AG10803 (cell line): ENCODE data around the gene PIK3C2G.

Experiments used
- DNase-seq: peaks from one replicate; pipeline ENCODE4 v3.0.0; 2010; ENCODE audit warnings: low read depth
- H3K4me3 ChIP-seq: 2 replicates; pipeline ENCODE4 v1.5.1; 2011; ENCODE audit warnings: mild to moderate bottlenecking, low read length, control low read depth
- CTCF ChIP-seq: conservative IDR thresholded peaks from 2 replicates; pipeline ENCODE4 v1.5.1; 2011; ENCODE audit warnings: mild to moderate bottlenecking, low read length, control low read depth, inconsistent platforms

Gene PIK3C2G

GRCh38 chr12:18470251-18470650 lies 208.9 kb downstream of the PIK3C2G start:
- DNase-seq = no peak
- H3K4me3 ChIP-seq = no peak overlapping the region
- TF ChIP-seq CTCF = no peak

GRCh38 chr12:18472304-18472703 lies 211.0 kb downstream of the PIK3C2G start:
- TF ChIP-seq CTCF = no peak
- H3K4me3 ChIP-seq = no peak overlapping the region
- no peak for DNase-seq

DNA sequence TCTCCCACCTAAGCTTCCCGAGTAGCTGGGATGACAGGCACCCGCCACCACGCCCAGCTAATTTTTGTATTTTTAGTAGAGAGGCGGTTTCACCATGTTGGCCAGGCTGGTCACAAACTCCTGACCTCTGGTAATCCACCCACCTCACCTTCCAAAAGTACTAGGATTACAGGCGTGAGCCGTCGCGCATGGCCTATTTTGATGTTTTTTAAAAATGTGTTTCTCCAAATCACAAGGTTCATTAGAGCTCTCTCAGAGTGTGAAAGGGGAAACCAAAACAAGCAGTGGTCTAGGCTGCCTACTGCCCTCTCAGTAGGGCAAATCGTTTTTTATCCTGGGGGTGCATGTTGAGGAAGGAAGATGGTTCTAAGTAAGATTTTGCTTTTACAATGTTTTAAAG lies 211.5 kb downstream of the PIK3C2G start:
- no peak for DNase-seq
- H3K4me3 ChIP-seq = no peak overlapping the region
- TF ChIP-seq CTCF = no peak

DNA sequence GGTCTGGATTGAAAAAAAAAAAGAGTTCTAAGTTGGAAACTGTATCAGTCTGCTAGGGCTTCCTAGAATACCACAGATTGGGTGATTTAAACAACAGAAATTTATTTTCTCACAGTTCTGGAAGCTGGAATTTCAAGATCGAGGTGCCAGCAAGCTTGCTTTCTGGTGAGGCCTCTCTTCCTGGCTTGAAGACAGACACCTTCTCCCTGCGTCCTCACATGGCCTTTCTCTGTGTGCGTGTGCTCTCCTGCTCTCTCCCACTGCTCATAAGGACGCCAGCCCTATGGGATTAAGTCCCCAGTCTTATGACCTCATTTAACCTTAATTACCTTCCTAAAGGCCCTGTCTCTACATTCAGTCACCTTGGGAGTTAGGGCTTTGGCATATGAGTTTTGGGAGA lies 215.5 kb downstream of the PIK3C2G start:
- no peak for TF ChIP-seq CTCF
- H3K4me3 ChIP-seq = no peak overlapping the region
- DNase-seq = peak; percentile 75

DNA sequence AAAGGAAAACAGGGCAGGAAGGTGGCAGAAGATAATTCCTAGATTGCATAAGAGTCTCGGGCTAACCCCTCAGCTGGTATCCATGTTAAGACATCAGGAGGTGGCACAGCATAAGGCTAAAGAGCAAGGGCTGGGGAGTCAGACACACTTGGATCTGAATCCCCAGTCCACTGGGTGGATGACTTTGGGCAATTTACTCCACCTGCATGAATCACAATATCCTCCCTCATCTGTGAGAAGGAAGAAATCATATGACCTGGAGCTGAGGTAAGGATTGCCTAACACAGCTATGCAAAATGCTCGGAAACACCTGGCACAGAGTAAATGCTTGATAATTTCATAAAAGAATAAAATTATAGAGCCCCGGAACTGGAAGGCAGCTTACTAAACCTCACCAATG lies 217.9 kb downstream of the PIK3C2G start:
- DNase-seq = no peak
- H3K4me3 ChIP-seq = no peak overlapping the region
- no peak for TF ChIP-seq CTCF

DNA sequence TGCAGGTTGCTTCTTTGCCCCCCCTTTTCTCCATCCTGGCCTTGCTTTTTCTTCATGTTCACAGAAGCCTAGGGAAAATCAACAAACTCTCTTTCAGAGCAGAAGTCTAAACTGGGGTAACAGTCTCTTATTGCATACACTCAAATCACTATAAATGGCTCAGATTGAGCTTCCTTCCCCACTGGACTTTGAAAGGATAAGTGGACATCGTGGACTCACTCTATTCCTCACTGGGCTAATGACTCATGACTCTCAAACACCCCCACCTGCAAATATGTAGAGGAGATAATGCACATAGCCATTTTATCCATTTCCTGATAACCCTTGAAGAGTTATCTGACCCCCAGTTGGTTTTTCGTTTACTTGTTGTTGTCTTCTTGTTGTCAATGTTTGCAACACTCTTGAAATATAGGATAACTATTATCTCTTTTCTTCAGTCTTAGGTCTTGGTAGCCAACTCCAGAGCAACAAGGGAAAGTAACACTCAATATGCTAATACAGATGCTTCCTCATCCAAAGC lies 221.3 kb downstream of the PIK3C2G start:
- TF ChIP-seq CTCF = no peak
- no peak for DNase-seq
- H3K4me3 ChIP-seq = no peak overlapping the region

- no peak overlapping the region for H3K4me3 ChIP-seq
- no peak for TF ChIP-seq CTCF
- no peak for DNase-seq
These were observed 222.5 kb downstream of the PIK3C2G start for GRCh38 chr12:18483698-18484325.
